ENCODE results near the gene MLEC. TPM values are rescaled to one million over a fixed set of nuclear protein-coding genes. Genes with fewer than 3 reads are reported as not detected.
A peak's percentile ranks its signal among the peaks of the same experiment; 100 is the strongest.

Gene MLEC
- total and polyA plus RNA-seq, 9 of the 15 experiments (the other 6 are each of a cell fraction or from before 2014, with no cell fraction given), result 18.5 to 108 (median 57.8) TPM

DNA sequence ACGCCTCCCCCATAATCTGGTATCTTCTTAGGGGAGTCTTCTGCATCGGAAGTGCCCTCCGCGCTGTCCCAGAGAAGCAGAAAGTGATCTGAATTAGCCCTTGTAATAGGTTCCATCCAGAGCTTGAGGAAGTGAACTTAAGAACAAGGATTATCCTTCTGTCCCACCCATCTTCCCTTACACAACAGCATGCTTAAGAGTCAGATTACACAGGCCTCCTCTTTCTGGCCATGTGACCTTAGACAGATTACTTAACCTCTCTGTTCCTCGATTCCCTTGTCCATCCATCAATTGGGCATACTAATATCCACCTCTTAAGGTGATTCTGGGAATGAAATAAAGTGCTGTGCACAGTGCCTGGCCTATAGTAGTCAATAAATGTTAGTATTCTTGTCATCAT lies 35.1 kb upstream of the MLEC start:
- DNase-seq (ENCODE audit: extremely low read depth in 1 of 4, low spot score in 3 of 4) (no peak), ATAC-seq (no peak), FAIRE-seq (no peak)
- no peak overlapping the region for H3K4me3 ChIP-seq
- WGBS (ENCODE audit: insufficient coverage, low coverage, missing lambda C conversion rate), result 5% methylated on average over 5 of the region's 5 CpGs
- no peaks in the 10 kb centered on the region for H3K9me1 ChIP-seq (ENCODE audit: control insufficient read depth, insufficient read depth, low read length)
- H3K9ac ChIP-seq (ENCODE audit: insufficient read depth in 1 of 2, low read depth in 2 of 2, low read length in 2 of 2), result no peak overlapping the region
- H3K9me3 ChIP-seq (replicated peaks; ENCODE audit: control insufficient read depth, insufficient read depth, low read depth, low read length), result no peaks in the 10 kb centered on the region
- TF ChIP-seq SMARCB1 (IDR thresholded peaks at IDR 0.05; ENCODE audit: insufficient read length, low read depth), result no peak
- TF ChIP-seq CEBPB (tag; IDR thresholded peaks at IDR 0.05), result peak; percentile 50
- TF ChIP-seq FOS (IDR thresholded peaks at IDR 0.05; ENCODE audit: extremely low read depth, insufficient read length), result no peak
- no peak for TF ChIP-seq RBM15 (IDR thresholded peaks at IDR 0.05; ENCODE audit: insufficient read depth, low read length)
- no peak for TF ChIP-seq SMARCE1 (IDR thresholded peaks at IDR 0.05)
- no peak for TF ChIP-seq CCAR2 (IDR thresholded peaks at IDR 0.05; ENCODE audit: low read depth, low read length)
- TF ChIP-seq IFI16 (CRISPR knock-in tag; IDR thresholded peaks at IDR 0.05), result no peak
- H2AFZ ChIP-seq (ENCODE audit: low read depth, low read length), result no peak overlapping the region
- in situ Hi-C loops (cut with MboI), result loop anchor here (25.0 kb wide), 1 partner anchor 315 kb away; the partner anchor contains the start of gene PLA2G1B
- peaks cover 3 to 11% of the 10 kb centered on the region in 2 experiments; a peak in 2 of 5 replicates for H3K4me1 ChIP-seq (replicated peaks in 1 of 2; ENCODE audit: control insufficient read depth in 2 of 2, insufficient read depth in 2 of 2, low read length in 2 of 2)
- ChIA-PET CTCF (ENCODE audit: low intra/inter-chr PET ratio) (interaction anchor here (0.6 kb wide), 1 partner anchor 60 kb away, joined by 4 read pairs; no protein-coding TSS in a partner anchor), POLR2A (no interaction called here)
- H3K27me3 ChIP-seq (ENCODE audit: control insufficient read depth in 2 of 2, insufficient read depth in 2 of 2, low read length in 2 of 2), result peaks cover 42 to 70% of the 10 kb centered on the region in 2 experiments
- H4K20me1 ChIP-seq (replicated peaks; ENCODE audit: control insufficient read depth, insufficient read depth, low read length), result no peaks in the 10 kb centered on the region; the same call in 1 of the 2 replicates
- no peaks in the 10 kb centered on the region for H3K79me2 ChIP-seq (ENCODE audit: control insufficient read depth, insufficient read depth, low read length)
- no peak overlapping the region for H3K27ac ChIP-seq (ENCODE audit: extremely low read depth, low read depth, low read length)
- intact Hi-C loops (cut with micrococcal nuclease), result no loop called here
- no peaks in the 10 kb centered on the region for H3K36me3 ChIP-seq (ENCODE audit: control insufficient read depth, insufficient read depth, low read length)
- BruUV-seq (replicated peaks), result no TSS peak
- H3K4me2 ChIP-seq (ENCODE audit: insufficient read depth, low read length), result no peak overlapping the region
